ENCODE results near the gene NAB2.
"Not testable (repeated sequence)": the region's sequence is repeated elsewhere in the genome, so short reads cannot be mapped to it uniquely, and the experiment has no call there.

NAB2 gene

GRCh38 chr12:57112492-57113294, 23.8 kb downstream of the NAB2 start:
- no peak for FAIRE-seq

- no peak for FAIRE-seq
Observed at GRCh38 chr12:57116580-57117281, 27.8 kb downstream of the NAB2 start.

GRCh38 chr12:57118711-57119271, 29.9 kb downstream of the NAB2 start:
- FAIRE-seq = no peak

GRCh38 chr12:57119294-57120085, 30.6 kb downstream of the NAB2 start:
- no peak for FAIRE-seq

GRCh38 chr12:57120718-57121117, 31.8 kb downstream of the NAB2 start:
- FAIRE-seq = not testable (repeated sequence)

- no peak for FAIRE-seq
Observed at GRCh38 chr12:57123813-57124212, 34.9 kb downstream of the NAB2 start.

- FAIRE-seq = no peak
Observed at GRCh38 chr12:57124261-57124877, 35.5 kb downstream of the NAB2 start.

GRCh38 chr12:57126061-57126460, 37.1 kb downstream of the NAB2 start:
- FAIRE-seq = no peak

- no peak for FAIRE-seq
Observed at GRCh38 chr12:57126561-57126960, 37.6 kb downstream of the NAB2 start.

GRCh38 chr12:57127101-57127725, 38.3 kb downstream of the NAB2 start:
- FAIRE-seq = no peak

- FAIRE-seq = no peak
Observed at GRCh38 chr12:57127726-57128518, 39.0 kb downstream of the NAB2 start, which contains the start of gene LRP1. LRP1 (plus strand) TSS chr12:57128483; CDS start chr12:57128965, 482 bp downstream.

- no peak for FAIRE-seq
Observed at GRCh38 chr12:57128519-57129247, 39.8 kb downstream of the NAB2 start.

- no peak for FAIRE-seq
Observed at GRCh38 chr12:57129321-57129842, 40.5 kb downstream of the NAB2 start.

- FAIRE-seq = no peak
Observed at GRCh38 chr12:57129889-57130288, 41.0 kb downstream of the NAB2 start.

GRCh38 chr12:57130941-57131340, 42.0 kb downstream of the NAB2 start:
- no peak for FAIRE-seq

- no peak for FAIRE-seq
Observed at GRCh38 chr12:57131896-57132744, 43.2 kb downstream of the NAB2 start.

- FAIRE-seq = no peak
Observed at GRCh38 chr12:57133013-57133569, 44.2 kb downstream of the NAB2 start.

- FAIRE-seq = no peak
Observed at GRCh38 chr12:57133916-57134315, 45.0 kb downstream of the NAB2 start.

- no peak for FAIRE-seq
Observed at GRCh38 chr12:57134949-57135348, 46.0 kb downstream of the NAB2 start.

All from islet of Langerhans (tissue), 1 donor.